Activated T-helper 9 cell treated with anti-CD3 and anti-CD28 coated beads, Interleukin-2, amount 50 U/mL, for 16 hours (primary cell): ENCODE measurements around the gene FRYL.
"Not testable (repeated sequence)": the region's sequence is repeated elsewhere in the genome, so short reads cannot be mapped to it uniquely, and the experiment has no call there.

Experiments used
- DNase-seq: peaks from one replicate; pipeline ENCODE4 v3.0.0-alpha.2; 2020; ENCODE audit warnings: low read depth

The FRYL gene

DNA sequence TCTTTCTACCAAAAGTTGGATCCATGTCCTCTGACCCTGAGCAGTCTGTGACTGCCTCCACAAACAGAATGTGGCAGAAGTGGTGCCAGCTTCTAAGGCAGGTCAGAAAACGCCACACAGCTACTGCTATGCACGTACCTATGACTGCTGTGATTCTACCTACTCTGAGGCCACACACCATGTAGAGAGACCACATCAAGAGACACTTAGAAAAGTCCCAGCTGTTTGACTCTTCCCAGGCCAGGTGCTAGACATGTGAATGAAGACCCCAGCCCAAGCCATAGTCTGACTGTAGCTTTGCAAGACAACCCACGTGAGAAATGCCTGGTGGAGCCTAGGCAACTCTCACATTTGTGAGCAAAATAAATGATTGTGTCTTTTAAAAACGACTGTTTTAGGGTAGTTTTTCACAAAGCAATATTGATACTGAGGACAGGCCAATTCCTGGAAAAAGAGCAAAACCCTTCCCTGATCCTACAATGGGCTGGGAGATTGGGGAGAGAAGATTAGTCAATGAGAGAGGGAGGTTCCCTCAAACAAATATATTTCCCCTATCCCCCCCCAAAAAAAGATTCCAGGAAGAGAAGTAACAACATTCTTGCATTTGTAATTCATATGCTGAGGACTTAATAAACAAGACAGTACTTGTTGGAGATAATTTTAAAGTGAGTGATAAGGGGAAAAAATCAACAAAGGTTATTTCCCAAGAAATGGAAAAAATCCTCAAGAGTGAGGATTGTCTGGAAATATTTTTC, 33.3 kb downstream of the FRYL start:
- no peak for DNase-seq

GRCh38 chr4:48745223-48745622, 34.9 kb downstream of the FRYL start:
- DNase-seq = not testable (repeated sequence)

DNA sequence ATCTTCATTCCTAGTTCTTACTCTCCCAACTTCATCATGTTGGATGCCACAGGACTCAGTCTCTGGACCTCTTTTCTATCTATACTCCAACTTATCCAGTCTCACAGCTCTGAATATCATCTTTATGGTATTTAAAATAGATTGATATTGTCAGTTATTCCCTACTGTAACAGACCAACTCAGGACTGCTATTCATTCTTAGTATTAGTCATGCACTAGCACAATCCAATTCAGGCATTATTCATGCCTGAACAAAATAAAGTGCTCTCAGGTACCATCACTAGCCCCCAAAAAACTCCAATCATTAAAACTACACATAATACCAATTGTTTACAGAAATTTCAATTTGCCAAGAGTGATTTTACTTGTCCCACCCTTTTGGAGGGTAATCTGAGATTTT, 37.7 kb downstream of the FRYL start:
- no peak for DNase-seq

DNA sequence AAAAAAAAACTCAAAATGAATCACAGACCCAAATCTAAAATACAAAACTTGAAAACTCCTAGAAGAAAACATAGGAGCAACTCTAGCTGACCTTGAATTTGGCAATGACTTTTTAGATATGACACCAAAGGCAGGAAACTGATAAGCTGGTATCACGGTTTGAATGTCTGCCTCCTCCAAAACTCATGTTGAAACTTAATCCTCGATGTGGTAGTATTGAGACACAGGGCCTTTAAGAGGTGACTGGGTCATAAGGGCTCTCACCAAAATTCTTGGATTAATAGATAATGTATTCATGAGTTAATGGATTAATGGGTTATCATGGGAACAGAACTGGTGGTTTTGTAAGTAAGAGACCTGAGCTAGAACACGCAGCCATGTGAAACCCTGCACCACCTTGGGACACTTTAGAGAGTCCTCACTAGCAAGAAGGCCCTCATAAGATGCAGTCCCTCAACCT, 40.5 kb downstream of the FRYL start:
- no peak for DNase-seq

- no peak for DNase-seq
Observed at GRCh38 chr4:48738856-48739255, 41.2 kb downstream of the FRYL start.

- peak; percentile 40 for DNase-seq
Observed at GRCh38 chr4:48728906-48729496, 51.1 kb downstream of the FRYL start.

DNA sequence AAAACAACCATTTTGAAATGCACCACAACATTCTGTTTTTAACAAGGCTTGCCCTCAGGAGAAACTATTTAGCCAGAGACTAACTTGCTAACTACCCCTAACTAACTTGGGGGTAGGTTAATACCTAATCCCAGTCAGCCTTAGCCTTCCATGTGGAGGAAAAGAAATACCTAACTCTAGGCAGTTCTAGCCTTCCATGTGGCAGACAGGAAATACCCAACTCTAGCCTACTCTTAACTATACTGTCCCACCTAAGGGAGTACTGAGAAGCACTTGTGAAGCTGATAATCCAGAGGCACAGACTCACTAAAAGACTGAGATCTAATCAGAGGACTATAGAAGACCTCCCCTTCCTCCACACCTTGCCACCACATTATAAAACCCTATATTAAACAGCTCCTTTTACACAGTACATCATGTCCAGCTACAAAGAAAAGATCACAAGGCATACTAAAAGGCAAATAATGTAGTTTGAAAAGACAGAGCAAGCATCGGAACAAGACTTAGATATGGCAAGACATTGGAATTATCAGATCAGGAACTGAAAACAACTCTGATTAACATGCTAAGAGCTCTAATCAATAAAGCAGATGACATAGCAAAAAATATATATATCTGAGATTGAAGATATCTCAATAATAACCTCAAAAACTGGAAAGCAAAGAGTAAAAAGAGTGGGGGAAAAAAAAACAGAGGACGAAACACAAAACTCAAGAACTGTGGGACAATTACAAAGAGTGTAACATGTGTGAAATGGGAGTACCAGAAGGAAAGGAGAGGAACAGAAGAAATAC, 52.2 kb downstream of the FRYL start:
- no peak for DNase-seq

- no peak for DNase-seq
Observed at GRCh38 chr4:48725414-48725813, 54.7 kb downstream of the FRYL start.

GRCh38 chr4:48722509-48723446, 57.3 kb downstream of the FRYL start:
- DNase-seq = no peak

DNA sequence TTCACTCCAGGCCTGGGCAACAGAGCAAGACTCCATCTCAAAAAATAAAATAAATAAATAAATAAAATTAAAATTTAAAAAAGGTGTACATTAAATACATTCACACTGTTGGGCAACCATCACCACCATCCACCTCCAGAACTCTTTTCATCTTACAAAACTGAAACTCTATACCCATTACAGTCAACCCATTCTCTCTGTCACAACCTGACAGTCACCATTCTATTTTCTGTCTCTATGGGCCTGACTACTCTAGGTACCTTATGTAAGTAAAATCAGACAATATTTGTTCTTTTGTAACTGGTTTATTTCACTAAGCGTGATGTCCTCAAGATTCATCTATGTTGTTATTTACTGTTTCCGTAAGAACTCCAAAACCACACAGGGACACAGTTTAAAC, 59.6 kb downstream of the FRYL start:
- no peak for DNase-seq

DNA sequence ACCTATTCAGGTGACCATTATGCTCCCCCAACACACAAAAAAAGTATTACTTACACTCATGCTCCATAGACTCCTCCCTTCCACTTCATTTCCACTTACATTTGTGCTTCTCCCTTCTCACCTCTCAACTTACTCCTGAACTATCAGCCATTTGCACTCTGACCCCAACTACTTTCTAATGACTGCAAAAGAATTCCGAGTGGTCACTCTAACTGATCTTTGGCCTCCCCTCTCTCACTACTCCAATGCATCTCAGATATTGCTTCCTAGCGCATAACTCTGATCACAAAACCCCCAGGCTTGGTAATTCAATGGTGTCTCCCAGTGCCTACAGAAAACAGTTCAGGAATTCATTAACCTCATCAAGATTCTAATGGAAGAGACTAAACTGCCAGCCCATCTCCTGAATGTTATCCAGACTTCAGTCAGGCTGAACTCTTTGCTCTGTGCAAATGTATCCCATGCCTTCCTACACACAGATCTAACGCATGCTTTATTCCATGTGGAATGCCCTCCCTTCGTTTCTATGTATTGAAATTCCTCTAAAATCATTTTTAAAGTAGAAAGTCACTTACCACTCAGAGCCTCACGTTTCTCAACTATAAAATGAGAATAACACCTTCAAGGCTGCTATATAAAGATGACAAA, 61.1 kb downstream of the FRYL start:
- DNase-seq = no peak

- not testable (repeated sequence) for DNase-seq
Observed at GRCh38 chr4:48716285-48716684, 63.8 kb downstream of the FRYL start.

DNA sequence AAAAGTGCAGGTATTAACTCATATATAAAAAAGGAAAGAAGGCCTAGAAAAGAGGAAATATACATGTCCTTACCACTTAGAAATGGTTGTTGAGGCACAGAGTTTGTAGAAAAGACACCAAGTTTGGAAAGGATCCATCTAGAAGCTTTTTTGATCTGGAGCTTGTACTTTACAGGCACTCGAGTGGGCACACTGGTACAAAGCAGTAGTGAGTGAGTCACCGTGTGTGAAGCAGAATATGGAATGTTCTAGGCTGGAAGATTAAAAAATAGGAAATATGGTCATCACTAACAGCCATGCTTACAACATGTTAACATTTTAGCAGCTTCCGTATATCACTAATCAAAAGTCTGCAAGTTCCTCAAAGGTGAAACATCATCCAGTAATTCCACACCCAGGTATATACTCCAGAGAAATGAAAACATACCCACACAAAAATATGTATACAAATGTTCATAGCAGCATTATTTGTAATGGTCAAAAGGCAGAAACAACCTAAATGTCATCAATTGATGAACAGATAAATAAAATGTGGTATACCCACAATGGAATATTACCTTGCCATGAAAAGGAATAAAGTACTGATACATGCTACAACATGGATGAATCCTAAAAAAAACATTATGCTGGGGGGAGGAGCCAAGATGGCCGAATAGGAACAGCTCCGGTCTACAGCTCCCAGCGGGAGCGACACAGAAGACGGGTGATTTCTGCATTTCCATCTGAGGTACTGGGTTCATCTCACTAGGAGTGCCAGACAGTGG, 69.5 kb downstream of the FRYL start:
- DNase-seq = no peak

- no peak for DNase-seq
Observed at GRCh38 chr4:48709901-48710300, 70.2 kb downstream of the FRYL start.

DNA sequence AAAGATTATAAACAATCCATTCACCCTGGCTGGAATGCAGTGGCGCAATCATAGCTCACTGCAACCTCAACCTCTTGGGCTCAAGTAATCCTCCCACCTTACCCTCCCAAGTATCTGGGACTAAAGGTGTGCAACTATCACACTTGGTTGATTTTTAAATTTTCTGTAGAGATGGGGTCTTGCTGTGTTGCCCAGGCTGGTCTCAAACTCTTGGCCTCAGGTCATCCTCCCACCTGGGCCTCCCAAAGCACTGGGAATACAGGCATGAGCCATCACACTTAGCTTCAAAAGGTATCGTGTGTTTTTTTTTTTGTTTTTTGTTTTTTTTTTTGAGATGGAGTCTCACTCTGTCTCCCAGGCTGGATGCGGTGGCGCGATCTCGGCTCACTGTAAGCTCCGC, 71.5 kb downstream of the FRYL start:
- DNase-seq = no peak

GRCh38 chr4:48706736-48707135, 73.3 kb downstream of the FRYL start:
- DNase-seq = no peak

GRCh38 chr4:48705609-48706008, 74.5 kb downstream of the FRYL start:
- no peak for DNase-seq

DNA sequence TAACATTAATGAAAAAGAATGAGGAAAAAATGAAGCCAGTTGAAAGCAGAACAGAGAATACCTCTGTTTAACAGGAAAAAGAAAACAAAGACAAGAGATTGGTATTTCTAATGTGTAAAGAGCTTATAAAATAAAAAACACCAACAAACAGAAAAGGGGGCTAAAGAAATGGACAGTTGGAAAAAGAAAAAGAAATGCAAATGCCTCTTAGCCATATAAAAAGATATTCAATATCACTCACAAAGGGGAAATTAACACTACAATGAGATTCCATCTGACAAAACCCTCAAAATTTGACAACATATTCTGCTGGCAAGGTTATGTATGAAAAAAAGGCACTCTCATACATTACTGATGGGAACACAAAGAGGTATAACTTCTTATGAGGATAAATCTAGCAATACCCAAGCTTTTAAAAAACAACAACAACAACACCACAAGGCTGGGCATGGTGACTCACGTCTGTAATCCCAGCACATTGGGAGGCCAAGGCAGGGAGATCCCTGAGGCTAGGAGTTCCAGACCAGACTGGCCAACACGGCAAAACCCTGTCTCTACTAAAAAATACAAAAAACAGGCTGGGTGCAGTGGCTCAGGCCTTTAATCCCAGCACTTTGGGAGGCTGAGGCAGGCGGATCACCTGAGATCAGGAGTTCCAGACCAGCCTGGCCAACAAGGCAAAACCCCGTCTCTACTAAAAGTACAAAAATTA, 75.8 kb downstream of the FRYL start:
- DNase-seq = no peak

DNA sequence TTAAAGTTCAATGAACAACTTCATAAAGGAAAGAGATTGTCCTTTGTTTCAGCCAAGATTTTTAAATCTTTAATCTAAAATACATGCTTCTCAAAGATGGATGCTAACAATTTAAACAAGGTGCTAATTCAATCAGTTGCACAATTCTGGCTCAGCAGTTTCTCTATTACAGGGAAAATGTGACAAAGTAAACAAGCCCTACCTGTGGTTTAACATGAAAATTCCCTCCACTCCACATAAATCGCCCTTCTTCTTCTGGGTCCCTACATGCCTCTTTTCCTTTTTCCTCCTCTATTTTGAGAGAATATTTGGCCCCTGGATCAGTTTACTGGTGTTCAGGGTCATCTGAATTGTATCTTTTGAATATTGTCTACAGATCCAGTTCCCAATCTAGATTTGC, 80.6 kb downstream of the FRYL start:
- no peak for DNase-seq
